BE2C (cell line): ENCODE results near the gene PCSK2.

ENCODE experiments used
- DNase-seq: peaks from one replicate; pipeline ENCODE4 v3.0.0-alpha.2; 2020
- H3K27me3 ChIP-seq: fragments of 250-450 bp; sonication (Bioruptor Pico); 2 replicates; pipeline ENCODE4 v1.5.1; 2020; ENCODE audit warnings: mild to moderate bottlenecking
- H3K36me3 ChIP-seq: fragments of 250-450 bp; sonication (Bioruptor Pico); 2 replicates; pipeline ENCODE4 v1.5.1; 2020; ENCODE audit warnings: mild to moderate bottlenecking
- H3K4me1 ChIP-seq: fragments of 250-450 bp; sonication (Bioruptor Pico); 2 replicates; pipeline ENCODE4 v1.5.1; 2020
- H3K4me3 ChIP-seq: 2 replicates; pipeline ENCODE4 v1.5.1; 2011; ENCODE audit warnings: low read depth, low read length
- H3K9me3 ChIP-seq: fragments of 250-450 bp; sonication (Bioruptor Pico); 2 replicates; pipeline ENCODE4 v1.5.1; 2020
- CTCF ChIP-seq: IDR thresholded peaks from 2 replicates; pipeline ENCODE4 v1.5.1; 2012; ENCODE audit warnings: mild to moderate bottlenecking, low read depth, low read length

The PCSK2 gene

GRCh38 chr20:17327185-17328148 is 100.6 kb downstream of the PCSK2 start:
- no peak for TF ChIP-seq CTCF
- Histone ChIP-seq H3K9me3 (no peaks in the 10 kb centered on the region), H3K36me3 (no peaks in the 10 kb centered on the region), H3K27me3 (peaks cover 4% of the 10 kb centered on the region; the same call in 1 of the 2 replicates), H3K4me1 (no peaks in the 10 kb centered on the region), H3K4me3 (no peak overlapping the region)
- DNase-seq, result peak; percentile 21

- no peak for DNase-seq
- Histone ChIP-seq H3K27me3 (0 out of 2 replicates have a peak, but pooled peaks cover 5% of the 10 kb centered on the region), H3K4me1 (no peaks in the 10 kb centered on the region)
Observed at GRCh38 chr20:17334932-17335331, 108.1 kb downstream of the PCSK2 start.

GRCh38 chr20:17339000-17339399 is 112.2 kb downstream of the PCSK2 start:
- H3K9me3 ChIP-seq, result no peaks in the 10 kb centered on the region
- no peak overlapping the region for H3K4me3 ChIP-seq
- H3K27me3 ChIP-seq, result 0 out of 2 replicates have a peak, but pooled peaks cover 5% of the 10 kb centered on the region
- H3K4me1 ChIP-seq, result no peaks in the 10 kb centered on the region
- DNase-seq, result no peak
- H3K36me3 ChIP-seq, result no peaks in the 10 kb centered on the region
- no peak for TF ChIP-seq CTCF

More at GRCh38 chr20:17334932-17335331, 108.1 kb downstream of the PCSK2 start:
- no peak for TF ChIP-seq CTCF
- Histone ChIP-seq H3K9me3 (no peaks in the 10 kb centered on the region), H3K36me3 (no peaks in the 10 kb centered on the region), H3K4me3 (no peak overlapping the region)

DNA sequence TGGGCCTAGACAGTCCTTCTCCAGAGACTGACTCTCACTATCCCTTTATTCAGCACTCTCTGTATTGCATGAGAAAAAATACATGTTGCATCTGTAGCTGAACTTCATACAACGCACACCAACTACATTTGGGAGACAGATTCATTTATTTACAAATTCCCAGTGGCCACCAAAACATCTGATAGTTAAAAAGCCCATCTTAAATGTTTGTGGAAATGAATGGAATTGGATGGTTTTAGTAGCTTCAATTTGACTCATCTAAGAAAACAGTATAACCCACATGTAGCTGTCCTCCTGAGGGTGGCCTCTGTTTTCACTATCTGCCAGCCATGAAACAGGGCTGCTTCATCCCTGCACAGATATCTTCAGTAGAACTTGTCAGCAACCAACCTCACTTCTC is 116.3 kb downstream of the PCSK2 start:
- H3K4me1 ChIP-seq, result no peaks in the 10 kb centered on the region
- H3K9me3 ChIP-seq, result no peaks in the 10 kb centered on the region
- H3K36me3 ChIP-seq, result no peaks in the 10 kb centered on the region
- H3K27me3 ChIP-seq, result peaks cover 5% of the 10 kb centered on the region; the same call in 1 of the 2 replicates
- no peak overlapping the region for H3K4me3 ChIP-seq
- TF ChIP-seq CTCF, result no peak
- no peak for DNase-seq

DNA sequence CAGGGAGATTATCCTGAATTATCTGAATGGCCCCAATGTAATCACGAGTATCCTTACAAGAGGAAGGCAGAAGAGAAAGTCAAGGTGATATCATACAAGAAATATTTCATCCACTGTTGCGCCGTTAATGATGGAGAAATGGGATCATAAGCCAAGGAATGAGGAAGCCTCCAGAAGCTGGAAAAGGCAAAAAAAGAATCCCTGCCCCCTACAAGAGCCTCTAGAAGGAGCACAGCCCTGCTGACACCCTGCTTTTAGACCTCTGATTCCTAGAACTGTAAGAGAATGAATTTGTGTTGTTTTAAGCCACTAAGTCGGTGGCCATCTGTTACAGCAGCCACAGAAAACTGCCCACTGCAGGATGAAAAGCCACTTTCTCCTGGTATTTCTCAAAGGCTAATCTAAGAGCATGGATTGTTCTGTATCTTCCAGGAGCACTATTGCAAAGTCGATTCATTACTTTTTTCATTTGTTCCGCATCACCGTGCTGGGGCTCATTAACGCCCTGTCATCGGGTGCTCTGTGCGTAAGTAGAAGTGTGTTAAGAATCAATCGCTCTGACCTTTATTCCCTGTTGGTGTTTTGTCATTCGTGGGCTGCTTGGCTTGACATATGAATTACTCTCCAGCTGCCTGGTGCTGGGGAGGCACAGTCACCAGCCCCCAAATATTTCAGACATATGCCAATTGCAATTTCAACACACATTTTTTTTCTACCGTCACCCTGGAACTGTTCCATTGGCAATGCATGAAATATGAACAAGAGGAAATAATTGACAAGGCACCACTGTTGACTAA is 117.0 kb downstream of the PCSK2 start:
- no peak for DNase-seq
- no peaks in the 10 kb centered on the region for H3K36me3 ChIP-seq
- H3K4me3 ChIP-seq, result no peak overlapping the region
- no peaks in the 10 kb centered on the region for H3K4me1 ChIP-seq
- H3K9me3 ChIP-seq, result no peaks in the 10 kb centered on the region
- TF ChIP-seq CTCF, result no peak
- H3K27me3 ChIP-seq, result peaks cover 3% of the 10 kb centered on the region; the same call in 1 of the 2 replicates
